Measurements from ENCODE around the gene SARNP. TPM values are rescaled to one million over a fixed set of nuclear protein-coding genes. Genes with fewer than 3 reads are reported as not detected.

Gene SARNP
- polyA plus RNA-seq, 3 donors from 2014 or later = 115 to 157 (median 132) TPM

DNA sequence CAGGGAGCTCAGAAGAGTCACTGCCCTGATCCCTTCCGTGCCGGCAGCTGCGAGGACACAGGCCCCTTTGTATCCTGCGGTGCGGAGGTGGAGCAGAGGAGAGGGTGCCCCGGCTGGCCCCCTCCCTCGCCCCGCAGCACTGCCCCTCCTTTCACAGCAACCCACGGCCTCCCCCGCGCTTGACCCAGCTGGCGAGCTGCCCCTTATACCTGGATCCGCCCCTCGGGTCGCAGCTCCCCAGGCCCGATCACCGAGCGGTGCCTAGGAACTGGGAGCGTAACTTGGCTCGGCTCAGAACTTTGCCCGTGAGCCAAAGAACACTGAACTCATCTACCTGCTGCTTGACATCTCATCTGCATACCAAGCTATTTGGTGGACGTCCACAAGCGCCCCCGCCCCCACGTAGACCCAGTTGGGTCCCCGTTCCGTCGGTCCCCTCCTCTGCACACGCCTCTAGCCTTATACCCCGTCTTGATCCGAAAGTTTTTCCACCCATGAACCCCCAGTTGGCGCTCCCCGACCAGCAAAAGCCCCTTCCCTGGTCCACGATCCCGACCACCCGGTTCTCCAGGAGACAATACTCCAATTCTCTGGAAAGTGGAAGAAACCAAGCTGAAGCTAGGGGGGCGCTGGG is 12.6 kb upstream of the SARNP start:
- Mint-ChIP-seq H3K4me3 (peak overlapping the region; percentile 96 to 100 (median 99)), H3K4me1 (peaks cover 57% of the 10 kb centered on the region in 2 donors), H3K27ac (peak overlapping the region; percentile 90 to 96 (median 94)), H3K36me3 (no peaks in the 10 kb centered on the region), H3K9me3 (peaks cover 0 to 1% (median 0%) of the 10 kb centered on the region in 6 donors), H3K27me3 (ENCODE audit: low read depth in 3 of 3) (peaks cover 3 to 11% (median 3%) of the 10 kb centered on the region in 3 donors)
- DNase-seq = peak; percentile 31 to 36 (median 34)

- Mint-ChIP-seq H3K27me3 (ENCODE audit: low read depth in 3 of 3) (peaks cover 3 to 11% (median 3%) of the 10 kb centered on the region in 3 donors), H3K36me3 (peaks cover 0 to under 1% (median 0%) of the 10 kb centered on the region in 3 donors), H3K27ac (peak overlapping the region; percentile 83 to 96 (median 90)), H3K4me1 (peaks cover 60 to 65% of the 10 kb centered on the region in 2 donors), H3K9me3 (peaks cover 0 to 1% (median 0%) of the 10 kb centered on the region in 6 donors), H3K4me3 (peak overlapping the region; percentile 96 to 100 (median 99))
- no peak for DNase-seq
Observed at GRCh38 chr12:55828357-55828756, 10.8 kb upstream of the SARNP start.

DNA sequence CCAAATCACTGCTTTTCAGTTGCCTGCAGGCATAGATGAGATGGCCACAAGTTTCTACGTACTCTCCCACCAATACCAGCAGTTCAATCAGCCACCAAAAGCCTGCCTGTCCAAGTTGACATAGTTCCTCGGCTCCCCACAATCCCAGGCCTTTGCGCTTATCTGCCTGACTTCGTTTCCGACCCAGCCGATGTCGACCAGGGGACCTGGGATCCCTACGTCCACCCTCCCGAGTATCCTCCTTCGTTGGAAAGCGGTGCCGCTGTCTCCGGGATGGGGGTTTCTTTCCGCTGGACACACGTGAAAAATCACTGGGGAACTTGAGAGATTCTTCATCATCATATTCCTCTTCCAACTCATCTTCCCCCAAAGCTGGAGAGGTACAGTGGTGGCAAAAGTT is 10.3 kb upstream of the SARNP start:
- H3K36me3 Mint-ChIP-seq = peaks cover 0 to 5% (median 3%) of the 10 kb centered on the region in 3 donors
- peak overlapping the region; percentile 96 to 100 (median 99) for H3K4me3 Mint-ChIP-seq
- H3K27ac Mint-ChIP-seq = peak overlapping the region; percentile 49 to 91 (median 82)
- peaks cover 0 to 1% (median 0%) of the 10 kb centered on the region in 6 donors for H3K9me3 Mint-ChIP-seq
- DNase-seq = no peak
- peaks cover 3 to 11% (median 3%) of the 10 kb centered on the region in 3 donors for H3K27me3 Mint-ChIP-seq (ENCODE audit: low read depth in 3 of 3)
- H3K4me1 Mint-ChIP-seq = peaks cover 58 to 65% of the 10 kb centered on the region in 2 donors

DNA sequence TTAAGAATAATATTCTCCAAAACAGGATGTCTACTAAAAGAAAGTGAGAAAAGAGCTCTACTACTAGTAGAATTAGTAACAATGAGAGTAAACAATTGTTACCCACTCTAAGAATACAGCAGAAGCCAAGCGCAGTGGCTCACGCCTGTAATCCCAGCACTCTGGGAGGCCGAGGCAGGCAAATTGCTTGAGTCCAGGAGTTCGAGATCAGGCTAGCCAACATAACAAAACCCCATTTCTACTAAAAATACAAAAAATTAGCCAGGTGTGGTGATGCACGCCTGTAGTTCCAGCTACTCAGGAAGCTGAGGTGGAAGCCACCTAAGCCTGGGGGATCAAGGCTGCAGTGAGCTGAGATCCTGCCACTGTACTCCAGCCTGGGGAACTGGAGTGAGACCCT is 7.2 kb upstream of the SARNP start:
- peaks cover 3 to 6% (median 3%) of the 10 kb centered on the region in 3 donors for H3K27me3 Mint-ChIP-seq (ENCODE audit: low read depth in 3 of 3)
- peak overlapping the region in 5 of 6 donors; percentile 12 to 79 (median 57) for H3K27ac Mint-ChIP-seq
- H3K4me3 Mint-ChIP-seq = no peak overlapping the region
- H3K9me3 Mint-ChIP-seq = peaks cover 0 to 1% (median 0%) of the 10 kb centered on the region in 6 donors
- DNase-seq = no peak
- H3K36me3 Mint-ChIP-seq = peaks cover 7 to 11% (median 11%) of the 10 kb centered on the region in 3 donors
- H3K4me1 Mint-ChIP-seq = peaks cover 35 to 36% of the 10 kb centered on the region in 2 donors

GRCh38 chr12:55823419-55823818 is 5.9 kb upstream of the SARNP start:
- peak overlapping the region in 4 of 6 donors; percentile 41 to 62 (median 54) for H3K27ac Mint-ChIP-seq
- peaks cover 0 to 1% (median 0%) of the 10 kb centered on the region in 6 donors for H3K9me3 Mint-ChIP-seq
- H3K4me1 Mint-ChIP-seq = peaks cover 28 to 33% of the 10 kb centered on the region in 2 donors
- no peak overlapping the region for H3K4me3 Mint-ChIP-seq
- DNase-seq = no peak
- peaks cover 7 to 11% (median 11%) of the 10 kb centered on the region in 3 donors for H3K36me3 Mint-ChIP-seq
- peaks cover 0 to 2% (median 0%) of the 10 kb centered on the region in 3 donors for H3K27me3 Mint-ChIP-seq (ENCODE audit: low read depth in 3 of 3)

DNA sequence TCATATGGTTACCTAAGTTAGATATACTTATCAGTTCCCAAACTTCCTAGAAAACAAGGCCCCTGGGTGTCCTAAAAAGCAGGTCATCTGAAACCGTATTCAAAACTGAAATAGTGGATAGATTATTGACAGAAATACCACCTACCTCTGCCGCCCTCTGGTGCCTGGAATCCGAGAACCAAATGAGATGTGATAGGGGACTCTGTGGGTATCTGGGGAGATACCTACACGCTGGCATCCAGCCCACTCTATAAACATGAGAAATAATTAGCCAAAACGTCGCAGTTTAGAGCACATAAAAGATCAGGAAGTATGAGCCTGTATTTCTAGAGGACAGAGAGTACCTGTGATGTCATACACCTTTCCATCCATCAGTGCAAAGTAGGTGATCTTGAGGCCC is 4.7 kb upstream of the SARNP start:
- Mint-ChIP-seq H3K27me3 (ENCODE audit: low read depth in 3 of 3) (no peaks in the 10 kb centered on the region), H3K9me3 (no peaks in the 10 kb centered on the region), H3K4me1 (peaks cover 16 to 21% of the 10 kb centered on the region in 2 donors), H3K36me3 (peaks cover 7 to 11% (median 11%) of the 10 kb centered on the region in 3 donors), H3K4me3 (no peak overlapping the region), H3K27ac (peak overlapping the region in 2 of 6 donors; percentile 18 to 71)
- no peak for DNase-seq

DNA sequence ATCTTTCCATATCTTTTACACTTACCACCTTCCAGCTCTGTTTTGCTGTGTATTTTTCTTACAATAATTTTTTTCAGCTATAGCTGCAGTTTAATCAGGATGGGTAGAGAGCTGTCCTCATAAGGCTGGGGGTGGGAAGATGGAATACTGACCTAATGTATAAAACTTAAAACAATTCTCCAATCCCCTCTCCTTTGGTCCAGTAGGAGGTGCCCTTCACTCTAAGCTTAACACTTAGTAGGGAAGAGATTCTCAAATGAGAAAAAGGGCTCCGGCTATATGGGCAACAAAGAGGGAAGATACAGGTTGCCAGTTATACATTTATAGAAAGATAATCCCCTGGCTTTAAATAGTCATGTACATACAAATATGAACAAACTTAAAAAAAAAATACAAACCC is 3.2 kb upstream of the SARNP start:
- Mint-ChIP-seq H3K9me3 (no peaks in the 10 kb centered on the region), H3K4me3 (no peak overlapping the region), H3K4me1 (peaks cover 9 to 11% of the 10 kb centered on the region in 2 donors), H3K36me3 (peaks cover 7 to 11% (median 11%) of the 10 kb centered on the region in 3 donors), H3K27me3 (ENCODE audit: low read depth in 3 of 3) (no peaks in the 10 kb centered on the region), H3K27ac (peak overlapping the region in 2 of 6 donors; percentile 4 to 15)
- no peak for DNase-seq

GRCh38 chr12:55818886-55819285 is 1.4 kb upstream of the SARNP start:
- peaks cover 8 to 15% of the 10 kb centered on the region in 2 donors for H3K4me1 Mint-ChIP-seq
- H3K4me3 Mint-ChIP-seq = peak overlapping the region in 2 of 5 donors; percentile 59 to 60
- peaks cover 7 to 16% (median 11%) of the 10 kb centered on the region in 3 donors for H3K36me3 Mint-ChIP-seq
- H3K27ac Mint-ChIP-seq = peak overlapping the region in 3 of 6 donors; percentile 9 to 64 (median 43)
- H3K9me3 Mint-ChIP-seq = no peaks in the 10 kb centered on the region
- no peak for DNase-seq
- no peaks in the 10 kb centered on the region for H3K27me3 Mint-ChIP-seq (ENCODE audit: low read depth in 3 of 3)

- no peak overlapping the region for H3K27ac Mint-ChIP-seq
- H3K27me3 Mint-ChIP-seq (ENCODE audit: low read depth in 3 of 3) = no peaks in the 10 kb centered on the region
- no peaks in the 10 kb centered on the region for H3K9me3 Mint-ChIP-seq
- H3K4me3 Mint-ChIP-seq = no peak overlapping the region
- H3K4me1 Mint-ChIP-seq = peaks cover 14 to 18% of the 10 kb centered on the region in 2 donors
- no peak for DNase-seq
- peaks cover 7 to 16% (median 10%) of the 10 kb centered on the region in 3 donors for H3K36me3 Mint-ChIP-seq
Observed at GRCh38 chr12:55818140-55818728, 710 bp upstream of the SARNP start.

DNA sequence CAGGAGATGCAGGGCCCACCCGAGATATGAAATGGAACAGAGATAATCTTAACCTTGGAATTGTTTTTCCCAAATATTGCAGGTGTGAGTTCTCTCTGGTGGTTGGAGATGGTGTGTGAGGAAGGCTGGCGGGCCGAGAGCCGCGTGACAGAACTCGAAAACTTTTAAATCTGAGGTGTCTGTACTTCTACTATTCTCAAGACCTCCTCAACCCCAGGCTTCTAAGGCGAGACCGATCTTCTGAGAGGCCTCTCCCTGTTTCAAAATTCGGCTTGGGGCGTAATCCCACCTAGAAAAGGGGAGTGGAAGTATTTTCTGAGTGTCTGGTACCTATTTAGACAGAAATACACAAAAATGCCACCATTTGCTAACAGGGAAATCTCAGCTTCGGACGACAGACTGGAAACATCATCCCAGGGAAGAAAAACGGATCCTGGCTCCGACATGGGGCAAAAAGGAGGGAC is 611 bp downstream of the SARNP start:
- H3K27ac Mint-ChIP-seq = no peak overlapping the region
- no peak overlapping the region for H3K4me3 Mint-ChIP-seq
- DNase-seq = no peak
- no peaks in the 10 kb centered on the region for H3K9me3 Mint-ChIP-seq
- peaks cover 4 to 7% (median 6%) of the 10 kb centered on the region in 3 donors for H3K36me3 Mint-ChIP-seq
- no peaks in the 10 kb centered on the region for H3K27me3 Mint-ChIP-seq (ENCODE audit: low read depth in 3 of 3)
- H3K4me1 Mint-ChIP-seq = peaks cover 27% of the 10 kb centered on the region in 2 donors

- no peak overlapping the region for H3K27ac Mint-ChIP-seq
- H3K9me3 Mint-ChIP-seq = no peaks in the 10 kb centered on the region
- peaks cover 3 to 5% (median 5%) of the 10 kb centered on the region in 3 donors for H3K36me3 Mint-ChIP-seq
- peak overlapping the region in 1 of 5 donors; percentile 68 for H3K4me3 Mint-ChIP-seq
- H3K4me1 Mint-ChIP-seq = peaks cover 32 to 34% of the 10 kb centered on the region in 2 donors
- H3K27me3 Mint-ChIP-seq (ENCODE audit: low read depth in 3 of 3) = no peaks in the 10 kb centered on the region
- no peak for DNase-seq
Observed at GRCh38 chr12:55815473-55815872, 2.1 kb downstream of the SARNP start.

DNA sequence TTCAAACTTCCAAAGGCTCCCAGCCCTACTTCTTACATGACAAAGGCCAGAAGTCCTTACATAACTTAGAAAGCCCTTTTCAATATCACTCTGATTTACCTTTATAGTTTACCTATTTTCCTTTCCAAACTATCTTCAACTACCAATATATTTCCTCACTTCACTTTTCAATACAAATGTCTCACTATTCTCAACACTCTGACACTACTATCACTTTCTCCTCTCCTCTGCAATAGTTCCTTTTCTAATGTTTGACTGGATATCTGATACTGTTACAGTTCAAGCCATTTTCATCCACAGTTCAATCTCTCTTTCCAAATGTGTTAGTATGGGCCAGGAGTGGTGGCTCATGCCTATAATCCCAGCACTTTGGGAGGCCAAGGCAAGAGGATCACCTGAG is 3.3 kb downstream of the SARNP start:
- Mint-ChIP-seq H3K36me3 (peaks cover 0 to 5% (median 3%) of the 10 kb centered on the region in 3 donors), H3K4me3 (no peak overlapping the region), H3K27ac (peak overlapping the region in 2 of 6 donors; percentile 9 to 12), H3K4me1 (peaks cover 32 to 41% of the 10 kb centered on the region in 2 donors), H3K9me3 (no peaks in the 10 kb centered on the region), H3K27me3 (ENCODE audit: low read depth in 3 of 3) (no peaks in the 10 kb centered on the region)
- no peak for DNase-seq

- Mint-ChIP-seq H3K4me1 (peaks cover 32 to 46% of the 10 kb centered on the region in 2 donors), H3K27ac (peak overlapping the region in 3 of 6 donors; percentile 10 to 54 (median 29)), H3K9me3 (no peaks in the 10 kb centered on the region), H3K36me3 (peaks cover 0 to 5% (median 3%) of the 10 kb centered on the region in 3 donors), H3K4me3 (peak overlapping the region in 1 of 5 donors; percentile 10), H3K27me3 (ENCODE audit: low read depth in 3 of 3) (no peaks in the 10 kb centered on the region)
- DNase-seq = no peak
Observed at GRCh38 chr12:55812088-55812487, 5.4 kb downstream of the SARNP start.

DNA sequence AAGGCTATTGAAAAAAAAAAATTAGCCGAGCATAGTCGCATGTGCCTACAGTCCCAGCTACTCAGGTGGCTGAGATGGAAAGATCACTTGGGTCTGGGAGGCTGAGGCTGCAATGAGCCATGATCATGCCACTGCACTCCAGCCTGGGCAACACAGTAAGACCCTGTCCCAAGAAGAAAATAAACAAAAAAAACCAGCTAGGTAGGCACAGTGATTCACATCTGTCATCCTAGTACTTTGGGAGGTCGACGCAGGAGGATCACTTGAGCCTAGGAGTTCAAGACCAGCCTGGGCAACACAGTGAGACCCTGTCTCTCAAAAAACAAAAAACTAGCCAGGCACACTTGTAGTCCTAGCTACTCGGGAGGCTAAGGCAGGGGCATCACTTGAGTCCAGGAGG is 8.2 kb downstream of the SARNP start:
- Mint-ChIP-seq H3K36me3 (peaks cover 0 to 3% (median 3%) of the 10 kb centered on the region in 3 donors), H3K27ac (no peak overlapping the region), H3K4me1 (peaks cover 27 to 49% of the 10 kb centered on the region in 2 donors), H3K4me3 (no peak overlapping the region), H3K9me3 (no peaks in the 10 kb centered on the region), H3K27me3 (ENCODE audit: low read depth in 3 of 3) (no peaks in the 10 kb centered on the region)
- no peak for DNase-seq
